MV-4-11 (cell line): ENCODE results near the gene RFX2.
"Not testable (repeated sequence)": the region's sequence is repeated elsewhere in the genome, so short reads cannot be mapped to it uniquely, and the experiment has no call there.

Experiments used
- DNase-seq: peaks from one replicate; lab custom pipeline; 2025; lab: John Stamatoyannopoulos, UW

RFX2 gene

DNA sequence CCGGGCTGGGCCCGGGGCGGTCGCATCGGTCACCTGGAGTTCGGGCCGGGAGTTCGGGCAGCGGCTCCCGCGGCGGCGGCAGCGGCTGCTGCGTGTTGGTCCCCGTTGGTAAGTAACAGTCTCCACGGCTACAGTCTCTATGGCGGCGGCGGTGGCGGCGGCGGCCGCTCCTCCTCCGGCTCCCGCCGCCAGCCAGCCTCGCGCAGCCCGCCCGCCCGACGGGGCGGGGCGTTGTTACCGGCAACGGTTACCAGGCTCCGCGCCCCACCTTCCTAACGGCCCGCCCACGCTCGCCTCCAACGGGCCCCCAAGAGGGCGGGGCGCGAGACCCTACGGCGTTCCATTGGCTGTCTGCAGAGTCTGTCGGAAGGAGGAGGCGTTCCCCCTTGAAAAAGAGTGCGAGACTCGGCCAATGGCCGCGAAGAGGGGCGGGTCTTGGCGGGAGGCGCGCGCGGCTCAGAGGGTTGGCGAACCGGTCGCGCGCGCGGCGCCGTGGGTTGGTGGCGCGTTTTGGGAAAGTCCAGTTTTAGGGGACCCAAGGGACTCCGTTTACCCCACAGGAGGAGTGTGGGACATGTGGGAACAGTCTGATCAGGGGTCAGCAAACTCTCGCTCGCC is at the start of gene RFX2:
Gene RFX2 (minus strand): TSS at position 141 of the 618 bp plus-strand sequence. CDS start 63,004 bp downstream, outside the sequence.
- DNase-seq = peak; percentile 99

DNA sequence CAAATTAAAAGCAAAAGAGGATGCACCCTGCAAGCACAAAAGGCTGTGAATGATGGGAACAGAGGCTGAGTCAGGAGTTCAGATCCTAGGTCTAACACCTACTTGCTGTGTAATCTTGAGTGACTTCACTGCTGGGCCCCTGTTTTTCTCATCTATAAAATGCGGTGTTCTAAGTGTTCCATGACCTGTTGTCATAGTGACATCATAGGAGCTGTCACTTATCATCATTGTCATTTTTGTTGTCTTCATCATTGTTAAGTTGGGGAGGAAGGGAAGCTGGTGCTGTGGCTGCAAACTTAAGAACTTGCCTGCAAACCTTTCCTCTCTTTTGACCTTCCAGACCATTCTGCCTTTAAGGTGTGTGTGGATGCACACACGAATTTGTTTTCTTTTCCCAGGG is 45.7 kb upstream of the RFX2 start:
- no peak for DNase-seq

DNA sequence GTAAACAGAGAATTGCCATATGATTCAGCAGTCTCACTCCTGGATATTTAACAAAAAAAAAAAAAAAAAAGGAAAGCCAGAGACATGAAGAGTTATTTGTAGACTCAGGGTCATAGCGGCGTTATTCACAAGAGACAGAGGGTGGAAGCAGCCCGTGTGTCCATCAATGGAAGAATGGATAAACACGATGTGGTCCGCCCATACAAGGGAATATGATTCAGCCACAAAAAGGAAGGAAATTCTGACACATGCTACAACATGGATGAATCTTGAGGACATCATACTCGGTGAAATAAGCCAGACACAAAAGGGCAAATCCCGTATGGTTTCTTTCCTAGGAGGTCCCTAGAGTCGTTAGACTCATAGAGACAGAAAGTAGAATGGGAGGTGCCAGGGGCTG is 40.0 kb upstream of the RFX2 start:
- no peak for DNase-seq

GRCh38 chr19:6141217-6141616 is 30.9 kb upstream of the RFX2 start:
- DNase-seq = no peak

GRCh38 chr19:6138511-6138910 is 28.2 kb upstream of the RFX2 start:
- no peak for DNase-seq

GRCh38 chr19:6138066-6138465 is 27.8 kb upstream of the RFX2 start:
- DNase-seq = peak; percentile 48

GRCh38 chr19:6133231-6133630 is 22.9 kb upstream of the RFX2 start:
- DNase-seq = no peak

GRCh38 chr19:6132482-6132881 is 22.2 kb upstream of the RFX2 start:
- DNase-seq = no peak

DNA sequence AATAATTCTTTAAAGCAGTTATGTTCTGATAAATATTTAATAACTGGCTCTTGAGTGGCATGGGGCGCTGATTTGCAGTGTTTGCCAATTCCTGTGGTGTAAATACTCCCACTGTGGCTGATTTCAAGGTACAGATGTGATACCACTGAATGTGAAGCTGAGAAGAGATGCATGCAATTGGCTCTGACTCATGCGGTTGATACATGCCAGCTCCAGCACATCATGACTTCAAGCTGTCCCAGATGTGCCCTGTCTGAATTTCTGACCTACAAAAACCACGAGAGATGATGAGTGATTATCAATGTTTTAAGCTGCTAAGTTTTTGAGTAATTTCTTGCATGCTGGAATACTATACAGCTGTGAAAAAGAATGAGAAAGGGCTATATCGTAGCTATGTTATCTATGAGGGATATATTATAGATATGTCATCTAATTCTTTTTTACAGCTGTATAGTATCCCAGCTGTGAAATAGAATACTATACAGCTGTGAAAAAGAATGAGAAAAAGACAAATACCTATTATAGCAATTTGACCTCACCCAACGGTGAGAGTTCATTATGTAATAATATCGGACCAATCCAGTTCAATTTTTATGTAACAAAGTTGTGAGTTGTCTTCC is 17.5 kb upstream of the RFX2 start:
- no peak for DNase-seq

GRCh38 chr19:6126335-6126974 is 16.2 kb upstream of the RFX2 start:
- peak; percentile 84 for DNase-seq

GRCh38 chr19:6125571-6125989 is 15.3 kb upstream of the RFX2 start:
- peak; percentile 81 for DNase-seq

GRCh38 chr19:6119031-6119430 is 8.7 kb upstream of the RFX2 start:
- DNase-seq = no peak

- no peak for DNase-seq
Measured at GRCh38 chr19:6118043-6118442, 7.7 kb upstream of the RFX2 start.

GRCh38 chr19:6117534-6117933 is 7.2 kb upstream of the RFX2 start:
- no peak for DNase-seq

DNA sequence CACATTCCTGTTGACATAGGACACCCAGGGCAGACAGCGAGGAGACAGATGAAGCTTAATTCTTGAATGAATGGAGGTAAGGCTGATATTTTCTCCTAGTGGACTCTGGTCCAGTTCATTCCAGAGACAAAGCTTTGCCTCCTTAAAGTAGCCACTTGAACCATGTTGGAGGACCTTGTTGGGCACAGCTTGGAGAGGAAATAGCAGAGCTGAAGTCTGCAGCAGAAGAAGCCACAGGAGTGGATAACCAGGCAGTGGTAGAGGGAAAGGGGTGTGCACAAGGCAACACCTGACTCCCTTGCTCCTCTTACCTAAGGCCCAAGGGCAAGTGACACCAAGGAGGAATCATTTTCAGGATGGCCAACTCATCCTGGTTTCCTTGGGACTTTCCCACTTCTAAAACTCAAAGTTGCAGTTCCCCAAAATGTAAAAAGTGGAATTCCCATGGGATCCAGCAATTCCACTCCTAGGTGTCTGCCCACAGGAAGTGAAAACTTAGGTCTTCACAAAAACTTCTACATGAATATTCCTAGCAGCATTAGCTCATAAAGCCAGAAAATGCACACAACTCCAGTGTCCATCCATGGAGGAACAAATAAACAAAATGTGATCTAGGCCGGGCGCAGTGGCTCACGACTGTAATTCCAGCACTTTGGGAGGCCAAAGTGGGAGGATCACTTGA is 6.6 kb upstream of the RFX2 start:
- DNase-seq = no peak

DNA sequence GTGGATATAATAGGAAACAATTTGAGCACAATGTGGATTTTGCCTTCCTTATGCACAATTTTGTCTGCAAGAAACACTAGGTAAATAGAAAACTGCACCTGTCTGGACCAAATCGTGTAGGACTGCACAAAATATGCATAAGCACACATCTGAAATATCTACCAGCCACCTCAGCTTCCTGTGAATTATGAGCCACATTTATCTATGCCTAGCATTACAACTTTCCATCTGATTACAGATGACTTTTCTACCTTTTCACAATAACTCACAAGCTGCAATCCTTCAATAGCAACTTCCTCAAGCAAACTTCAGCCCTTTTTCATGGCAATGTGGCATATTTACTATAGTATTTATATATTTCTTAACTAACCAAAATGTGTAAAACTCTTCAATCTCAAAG is 5.7 kb upstream of the RFX2 start:
- DNase-seq = no peak

DNA sequence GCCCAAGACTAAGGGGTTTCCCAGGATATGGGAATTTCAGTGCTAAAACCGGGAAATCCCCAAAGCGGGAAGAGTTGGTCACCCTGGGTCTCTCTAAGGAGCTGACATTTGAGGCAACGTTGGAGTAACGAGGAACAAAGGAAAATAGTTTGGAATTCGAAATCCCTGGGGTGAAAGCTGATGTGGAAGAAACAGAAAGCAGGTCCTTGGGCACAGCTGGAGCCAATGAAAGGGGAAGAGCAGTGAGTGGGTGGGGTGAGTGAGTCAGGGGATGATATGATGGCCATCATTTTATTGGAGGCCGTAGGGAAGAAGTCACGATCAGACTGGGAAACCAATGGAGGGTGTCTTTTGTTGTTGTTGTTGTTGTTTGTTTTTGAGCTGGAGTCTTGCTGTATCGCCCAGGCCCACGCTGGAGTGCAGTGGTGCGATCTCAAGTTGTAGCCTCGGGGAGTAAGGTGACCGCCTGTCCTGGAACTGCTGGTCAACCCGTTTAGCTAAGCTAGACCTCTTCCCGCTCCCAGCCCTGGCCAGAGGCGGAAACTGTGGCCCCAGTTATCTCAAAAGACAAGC is 3.4 kb upstream of the RFX2 start:
- no peak for DNase-seq

GRCh38 chr19:6109947-6110346 is 353 bp downstream of the RFX2 start:
- DNase-seq = no peak

DNA sequence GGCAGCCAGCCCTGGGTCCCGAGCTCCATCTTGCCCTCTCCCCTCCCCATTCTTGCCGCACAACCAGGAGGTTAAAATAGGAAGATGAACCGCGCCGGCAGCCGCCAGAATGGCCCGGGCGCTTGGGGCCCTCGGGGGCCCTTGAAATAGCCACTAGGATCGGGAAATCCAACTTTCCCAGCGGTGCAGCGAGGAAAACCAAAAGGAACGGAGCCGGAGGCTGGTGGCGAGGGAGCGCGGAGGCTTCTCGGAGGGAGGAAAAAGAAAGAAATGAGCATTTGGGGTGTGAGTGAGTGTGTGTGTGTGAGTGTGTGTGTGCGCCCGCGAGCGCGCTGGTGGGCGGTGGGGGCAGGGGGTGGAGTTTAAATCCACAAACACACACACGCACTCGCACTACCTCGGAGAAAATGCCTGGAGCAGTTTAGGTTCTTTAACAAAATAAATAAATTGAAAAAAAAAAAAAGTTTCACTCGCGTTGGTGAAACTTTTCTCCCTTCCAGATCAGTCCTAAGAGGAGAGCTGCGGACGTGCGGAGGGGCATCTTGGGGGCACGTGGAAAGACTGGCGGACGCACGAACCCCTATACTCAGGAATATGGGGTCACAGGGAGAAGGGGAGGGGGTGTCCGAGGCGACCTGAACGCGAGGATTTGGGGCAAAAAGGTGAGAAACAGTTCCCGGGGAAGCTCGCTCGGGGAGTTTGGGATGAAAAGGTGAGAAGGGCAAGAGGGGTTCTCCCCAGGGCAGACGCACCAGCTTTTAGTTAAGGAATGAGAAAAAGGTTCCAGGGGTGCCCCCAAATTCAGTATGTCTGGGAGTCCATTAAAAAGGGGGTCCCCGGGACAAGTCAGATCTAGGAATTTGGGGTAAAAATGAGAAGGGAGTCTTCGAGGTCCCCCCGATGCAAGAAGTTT is 1.3 kb downstream of the RFX2 start:
- peak; percentile 59 for DNase-seq

DNA sequence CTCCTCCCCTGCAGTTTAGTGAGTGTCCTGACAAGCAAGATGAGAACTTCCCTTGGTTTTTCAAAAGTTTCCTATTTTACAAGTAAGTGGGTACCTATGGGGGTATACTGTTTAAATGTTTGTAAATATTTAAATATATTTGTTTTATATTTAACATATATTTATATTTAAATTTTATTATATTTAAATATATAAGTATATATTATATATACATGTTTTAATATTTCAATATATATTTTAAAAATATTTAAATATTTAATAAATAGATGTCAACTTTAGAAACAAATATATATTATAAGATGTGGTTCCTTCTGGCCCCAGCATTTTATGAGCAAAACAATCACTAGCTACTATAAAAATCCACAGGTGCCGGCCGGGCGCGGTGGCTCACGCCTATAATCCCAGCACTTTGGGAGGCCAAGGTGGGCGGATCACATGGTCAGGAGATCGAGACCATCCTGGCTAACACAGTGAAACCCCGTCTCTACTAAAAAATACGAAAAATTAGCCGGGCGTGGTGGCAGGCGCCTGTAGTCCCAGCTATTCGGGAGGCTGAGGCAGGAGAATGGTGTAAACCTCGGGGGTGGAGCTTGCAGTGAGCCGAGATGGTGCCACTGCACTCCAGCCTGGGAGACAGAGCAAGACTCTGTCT is 3.5 kb downstream of the RFX2 start:
- not testable (repeated sequence) for DNase-seq

- no peak for DNase-seq
Measured at GRCh38 chr19:6105444-6105843, 4.9 kb downstream of the RFX2 start.
